ENCODE data around the gene PBXIP1.

Gene PBXIP1

DNA sequence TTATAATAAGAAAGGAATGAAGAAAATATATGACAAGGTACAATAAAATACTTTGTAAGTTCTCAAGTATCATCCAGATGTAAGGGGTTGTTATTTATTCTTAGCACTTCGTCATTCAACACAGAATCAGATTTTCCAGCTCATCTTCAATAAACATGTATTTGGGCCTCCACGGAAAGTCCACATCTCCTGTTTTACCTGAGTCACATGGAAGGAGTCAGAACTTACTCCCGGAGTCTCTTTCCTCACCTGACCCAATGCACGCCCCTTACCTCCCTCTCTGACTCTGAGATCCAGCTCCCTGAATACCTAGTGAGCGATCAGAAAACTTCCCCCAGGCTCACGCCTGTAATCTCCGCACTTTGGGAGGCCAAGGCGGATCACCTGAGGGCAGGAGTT is 17.9 kb downstream of the PBXIP1 start:
- no peak overlapping the region for H2BK120ac ChIP-seq (ENCODE audit: low read depth, low read length)
- H3K9ac ChIP-seq (ENCODE audit: low read length) = peak overlapping the region; percentile 100
- peak overlapping the region in 1 of 2 experiments; percentile 100 for H3K4me3 ChIP-seq (ENCODE audit: insufficient read depth in 1 of 2, low read depth in 1 of 2, low read length in 2 of 2)

DNA sequence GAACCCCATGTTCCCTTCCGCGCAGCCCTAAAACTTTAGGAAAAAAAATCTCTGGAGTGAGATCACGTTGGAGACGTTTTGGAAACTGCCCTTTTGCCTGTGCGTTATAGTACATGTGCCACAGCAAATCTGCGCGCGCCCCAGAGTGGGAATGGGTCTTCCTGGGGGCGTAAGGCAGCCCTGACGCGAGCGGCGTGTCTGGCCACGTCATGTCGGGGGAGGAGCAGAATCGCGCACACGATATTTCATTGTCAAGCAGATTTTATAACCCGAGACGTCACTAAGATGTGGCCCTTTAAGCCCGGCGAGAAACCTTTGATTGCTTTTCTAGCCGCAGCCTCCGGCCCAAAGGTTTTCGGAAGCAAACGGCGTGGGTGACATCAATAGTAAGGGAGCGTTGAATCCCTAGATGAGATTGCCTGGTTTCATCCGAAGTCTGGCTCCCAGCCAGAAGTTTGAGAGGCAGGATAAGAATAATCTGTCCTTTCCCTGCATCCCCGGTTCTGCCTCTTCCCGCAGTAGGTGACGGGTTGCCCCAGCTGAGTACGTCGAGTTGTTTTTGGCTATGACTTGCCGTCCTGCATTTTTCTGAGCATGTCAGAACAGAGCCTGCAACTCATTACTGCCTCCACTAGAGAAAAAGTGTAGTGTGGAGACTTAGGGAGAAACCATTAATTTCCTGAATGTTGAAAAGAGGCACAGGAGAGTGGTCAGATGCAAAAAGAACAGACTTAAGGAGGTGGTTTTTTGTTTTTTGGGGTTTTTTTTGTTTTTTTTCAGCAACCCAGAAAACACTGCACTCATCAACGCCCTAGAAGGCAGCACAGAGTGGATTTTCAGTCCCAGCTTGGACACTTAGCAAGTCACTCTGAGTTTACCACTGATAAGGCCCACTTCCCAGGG is 18.6 kb downstream of the PBXIP1 start:
- H3K4me2 ChIP-seq (ENCODE audit: low read length, poor library complexity, severe bottlenecking) = peak overlapping the region; percentile 83
- H3K27me3 ChIP-seq (ENCODE audit: control insufficient read depth in 1 of 2, insufficient read depth in 1 of 2, low read length in 2 of 2) = no peaks in the 10 kb centered on the region
- no peak overlapping the region for H2BK15ac ChIP-seq (ENCODE audit: low read depth, poor library complexity, severe bottlenecking)
- peak overlapping the region; percentile 93 for H2BK120ac ChIP-seq (ENCODE audit: low read depth, low read length)
- H3K27ac ChIP-seq (ENCODE audit: low read length, poor library complexity, severe bottlenecking) = peak overlapping the region; percentile 99
- H3K4me1 ChIP-seq (ENCODE audit: control insufficient read depth, insufficient read depth, low read depth, low read length) = peaks cover 19% of the 10 kb centered on the region
- peak overlapping the region in 1 of 2 experiments; percentile 17 for H3K4ac ChIP-seq (ENCODE audit: low read depth in 1 of 2, low read length in 2 of 2)
- no peaks in the 10 kb centered on the region for H3K9me3 ChIP-seq (ENCODE audit: control insufficient read depth, low read length)
- peak overlapping the region; percentile 85 for H4K8ac ChIP-seq (ENCODE audit: low read length)
- peaks cover 18% of the 10 kb centered on the region for H3K79me1 ChIP-seq (replicated peaks; ENCODE audit: low read length, poor library complexity, severe bottlenecking)
- peak overlapping the region; percentile 87 for H4K91ac ChIP-seq (ENCODE audit: low read length)
- H2AK5ac ChIP-seq (ENCODE audit: low read length, severe bottlenecking) = no peak overlapping the region
- H2BK5ac ChIP-seq (ENCODE audit: low read depth, low read length, poor library complexity, severe bottlenecking) = peak overlapping the region; percentile 97
- peak overlapping the region; percentile 83 to 84 for H2BK12ac ChIP-seq (ENCODE audit: low read length in 2 of 2)
- H3K18ac ChIP-seq (ENCODE audit: low read depth in 1 of 2, low read length in 2 of 2) = peak overlapping the region; percentile 84 to 99
- under 1% methylated on average over 35 of the region's 36 CpGs for WGBS
- peak overlapping the region; percentile 46 to 100 for H3K4me3 ChIP-seq (ENCODE audit: insufficient read depth in 1 of 2, low read depth in 1 of 2, low read length in 2 of 2)
- peak overlapping the region in 1 of 2 experiments; percentile 22 for H3K14ac ChIP-seq (ENCODE audit: low read length in 2 of 2)
- peak; percentile 98 for DNase-seq
- peak overlapping the region; percentile 100 for H3K9ac ChIP-seq (ENCODE audit: low read length)
- H2AFZ ChIP-seq (ENCODE audit: low read depth, low read length) = peak overlapping the region; percentile 60
- peaks cover under 1 to 3% of the 10 kb centered on the region in 2 experiments for H3K36me3 ChIP-seq (ENCODE audit: control insufficient read depth in 1 of 2, insufficient read depth in 2 of 2, low read depth in 1 of 2, low read length in 2 of 2)
- no peak overlapping the region for H3K23ac ChIP-seq (ENCODE audit: low read length in 2 of 2)

More for the DNA sequence above, 17.9 kb downstream of the PBXIP1 start:
- Histone ChIP-seq H3K18ac (ENCODE audit: low read depth in 1 of 2, low read length in 2 of 2) (no peak overlapping the region), H3K27me3 (ENCODE audit: control insufficient read depth in 1 of 2, insufficient read depth in 1 of 2, low read length in 2 of 2) (no peaks in the 10 kb centered on the region), H3K4me2 (ENCODE audit: low read length, poor library complexity, severe bottlenecking) (peak overlapping the region; percentile 83), H4K8ac (ENCODE audit: low read length) (no peak overlapping the region), H3K14ac (ENCODE audit: low read length in 2 of 2) (no peak overlapping the region), H3K4me1 (ENCODE audit: control insufficient read depth, insufficient read depth, low read depth, low read length) (peaks cover 23% of the 10 kb centered on the region), H2BK12ac (ENCODE audit: low read length in 2 of 2) (no peak overlapping the region), H2AK5ac (ENCODE audit: low read length, severe bottlenecking) (no peak overlapping the region), H3K9me3 (ENCODE audit: control insufficient read depth, low read length) (no peaks in the 10 kb centered on the region), H4K91ac (ENCODE audit: low read length) (no peak overlapping the region), H3K27ac (ENCODE audit: low read length, poor library complexity, severe bottlenecking) (peak overlapping the region; percentile 99), H3K23ac (ENCODE audit: low read length in 2 of 2) (no peak overlapping the region), H2BK15ac (ENCODE audit: low read depth, poor library complexity, severe bottlenecking) (no peak overlapping the region), H3K79me1 (replicated peaks; ENCODE audit: low read length, poor library complexity, severe bottlenecking) (peaks cover 18% of the 10 kb centered on the region), H3K36me3 (ENCODE audit: control insufficient read depth in 1 of 2, insufficient read depth in 2 of 2, low read depth in 1 of 2, low read length in 2 of 2) (peaks cover 0 to 8% of the 10 kb centered on the region in 2 experiments), H3K4ac (ENCODE audit: low read depth in 1 of 2, low read length in 2 of 2) (no peak overlapping the region), H2BK5ac (ENCODE audit: low read depth, low read length, poor library complexity, severe bottlenecking) (no peak overlapping the region), H2AFZ (ENCODE audit: low read depth, low read length) (no peak overlapping the region)
- no peak for DNase-seq
- 94% methylated on average over 8 of the region's 8 CpGs for WGBS

DNA sequence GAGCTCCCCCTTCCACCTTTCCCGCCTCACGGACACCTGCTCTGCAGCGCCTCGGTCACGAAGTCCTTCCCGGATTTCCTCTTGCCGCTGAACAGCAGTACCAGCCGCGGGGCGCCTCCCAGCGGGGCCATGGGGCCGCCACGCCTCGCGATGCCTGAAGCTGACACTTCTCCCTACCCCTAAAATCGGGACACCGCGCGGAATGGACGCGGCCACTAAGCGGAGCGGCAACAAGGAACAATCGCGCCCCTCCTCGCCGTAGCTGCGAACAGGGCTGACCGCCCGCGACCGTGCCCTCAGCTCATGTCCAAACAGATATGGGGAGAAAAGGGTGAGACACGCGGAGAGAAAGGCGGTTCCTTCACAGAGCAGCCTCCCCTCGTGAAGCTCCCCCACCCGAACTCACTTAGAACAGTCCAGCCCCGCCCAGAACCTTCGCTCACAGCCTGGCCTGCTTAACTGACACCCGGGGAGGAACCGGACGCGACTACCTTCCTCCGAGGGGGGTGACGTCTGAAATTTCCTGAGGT is 19.3 kb downstream of the PBXIP1 start, which contains the start of gene PMVK:
Gene PMVK (minus strand): TSS at position 165 of the 530 bp plus-strand sequence. CDS start 34 bp downstream, at position 131.
- peaks cover 4 to 7% of the 10 kb centered on the region in 2 experiments for H3K36me3 ChIP-seq (ENCODE audit: control insufficient read depth in 1 of 2, insufficient read depth in 2 of 2, low read depth in 1 of 2, low read length in 2 of 2)
- H4K91ac ChIP-seq (ENCODE audit: low read length) = peak within 1 kb of the TSS; percentile 99
- 0% methylated on average over 38 of the region's 45 CpGs for WGBS
- H2BK12ac ChIP-seq (ENCODE audit: low read length in 2 of 2) = peak within 1 kb of the TSS; percentile 98
- H3K9me3 ChIP-seq (ENCODE audit: control insufficient read depth, low read length) = no peaks in the 10 kb centered on the region
- H2AK5ac ChIP-seq (ENCODE audit: low read length, severe bottlenecking) = peak within 1 kb of the TSS; percentile 57
- peak within 1 kb of the TSS; percentile 98 to 99 for H3K18ac ChIP-seq (ENCODE audit: low read depth in 1 of 2, low read length in 2 of 2)
- no peaks in the 10 kb centered on the region for H3K27me3 ChIP-seq (ENCODE audit: control insufficient read depth in 1 of 2, insufficient read depth in 1 of 2, low read length in 2 of 2)
- H3K4ac ChIP-seq (ENCODE audit: low read depth in 1 of 2, low read length in 2 of 2) = peak within 1 kb of the TSS; percentile 89 to 96
- H3K79me1 ChIP-seq (replicated peaks; ENCODE audit: low read length, poor library complexity, severe bottlenecking) = peaks cover 18% of the 10 kb centered on the region
- H3K4me2 ChIP-seq (ENCODE audit: low read length, poor library complexity, severe bottlenecking) = peak within 1 kb of the TSS; percentile 87
- peak within 1 kb of the TSS; percentile 81 to 100 for H3K4me3 ChIP-seq (ENCODE audit: insufficient read depth in 1 of 2, low read depth in 1 of 2, low read length in 2 of 2)
- H2BK5ac ChIP-seq (ENCODE audit: low read depth, low read length, poor library complexity, severe bottlenecking) = peak within 1 kb of the TSS; percentile 97
- H2AFZ ChIP-seq (ENCODE audit: low read depth, low read length) = peak within 1 kb of the TSS; percentile 95
- peak within 1 kb of the TSS in 1 of 2 experiments; percentile 96 for H3K14ac ChIP-seq (ENCODE audit: low read length in 2 of 2)
- H3K4me1 ChIP-seq (ENCODE audit: control insufficient read depth, insufficient read depth, low read depth, low read length) = peaks cover 15% of the 10 kb centered on the region
- H3K9ac ChIP-seq (ENCODE audit: low read length) = peak within 1 kb of the TSS; percentile 100
- H3K27ac ChIP-seq (ENCODE audit: low read length, poor library complexity, severe bottlenecking) = peak within 1 kb of the TSS; percentile 99
- peak within 1 kb of the TSS in 1 of 2 experiments; percentile 84 for H3K23ac ChIP-seq (ENCODE audit: low read length in 2 of 2)
- peak; percentile 98 for DNase-seq
- H2BK15ac ChIP-seq (ENCODE audit: low read depth, poor library complexity, severe bottlenecking) = peak within 1 kb of the TSS; percentile 90
- peak within 1 kb of the TSS; percentile 98 for H2BK120ac ChIP-seq (ENCODE audit: low read depth, low read length)
- peak within 1 kb of the TSS; percentile 98 for H4K8ac ChIP-seq (ENCODE audit: low read length)

Data from mesenchymal stem cell (in vitro differentiated cells and primary cell).